Right lobe of liver (tissue), 6 donors: Measurements from ENCODE around the gene PAF1. TPM values are rescaled to one million over a fixed set of nuclear protein-coding genes. Genes with fewer than 3 reads are reported as not detected.

Experiments used
- ATAC-seq, 4 donors: fragments of 200-7000 bp; cut with Tn5 transposase; one replicate each; pipeline ENCODE4 v1.9.1; 2020; ENCODE audit warnings: mild to moderate bottlenecking in 4 of 4, moderate library complexity in 4 of 4
- DNase-seq, 3 donors: peaks; one replicate each; pipeline ENCODE4 v3.0.0-alpha.2; 2020
- H3K27ac ChIP-seq, 3 donors: fragments of 200-600 bp; one replicate each; pipeline ENCODE4 v1.8.0; 2022
- H3K27me3 ChIP-seq, 2 donors: fragments of 200-600 bp; one replicate each; pipeline ENCODE4 v1.8.0; 2022
- H3K36me3 ChIP-seq, 4 donors: fragments of 200-600 bp; sonication (generic) in 1 of 4; one replicate each; pipeline versions ENCODE4 v1.5.1 to v1.8.0; 2017 to 2022; ENCODE audit warnings: control low read depth in 1 of 4
- H3K4me1 ChIP-seq, 4 donors: fragments of 200-600 bp; sonication (generic) in 1 of 4; one replicate each; pipeline versions ENCODE4 v1.5.1 to v1.8.0; 2017 to 2022; ENCODE audit warnings: control low read depth in 1 of 4
- H3K4me3 ChIP-seq, 3 donors: fragments of 200-600 bp; one replicate each; pipeline ENCODE4 v1.8.0; 2022
- H3K9me3 ChIP-seq, 4 donors: fragments of 200-600 bp; sonication (generic) in 1 of 4; one replicate each; pipeline versions ENCODE4 v1.5.1 to v1.8.0; 2017 to 2022; ENCODE audit warnings: control low read depth in 1 of 4
- POLR2A ChIP-seq: fragments of 450-650 bp; IDR thresholded peaks from one replicate; pipeline ENCODE4 v1.6.1; 2017; ENCODE audit warnings: antibody characterized with exemption, mild to moderate bottlenecking
- WGBS: methylation state at CpG from one replicate; pipeline ENCODE4 v1.1.6; 2018; ENCODE audit warnings: low coverage, low lambda C conversion rate; ENCODE audit not compliant: insufficient coverage; ENCODE audit errors: missing lambda C conversion rate; 5-methylcytosine and 5-hydroxymethylcytosine counted together
- intact Hi-C, 2 donors: fragments of 100-400 bp; cut with DNase I; formaldehyde crosslinking; loops; one replicate each; pipeline versions ENCODE4 v1.11.2 to v1.14.1; 2022
- total RNA-seq, 6 experiments: library from RNA; depleted of rRNA in 2 of 6; stranded (reverse); fragments of >200 nt in 2 of 6; fragmentation: NEBNext Ultra II Directional in 3 of 6; extraction: Animal tissue kit (Norgen Biotek cat#: 25700) in 3 of 6; gene quantifications; one replicate each; pipeline versions ENCODE4 v1.1.0 to v1.2.4, GENCODE V29; 2016 to 2023
- TF ChIP-seq, protein P1 (sequence below), 4 donors: fragments of 200-600 bp in 3 of 4; fragments of 450-650 bp in 1 of 4; IDR thresholded peaks; one replicate each; pipeline versions ENCODE4 v1.5.1 to v1.8.0; 2016 to 2022; ENCODE audit warnings: antibody characterized with exemption in 4 of 4, mild to moderate bottlenecking in 2 of 4
- donor health status: DM: no; HTN: yes; CAD: no.
- donor health status: DM: no; HTN: no; CAD: no.
- donor health status: DM: no; HTN: no; CAD: no.
- donor health status: DM: no; HTN: yes; CAD: no.
- donor health status: DM: no; HTN: yes; CAD: no.

Gene PAF1
- total RNA-seq, 6 experiments from 2014 or later, result 18.6 to 34.9 (median 24.8) TPM

DNA sequence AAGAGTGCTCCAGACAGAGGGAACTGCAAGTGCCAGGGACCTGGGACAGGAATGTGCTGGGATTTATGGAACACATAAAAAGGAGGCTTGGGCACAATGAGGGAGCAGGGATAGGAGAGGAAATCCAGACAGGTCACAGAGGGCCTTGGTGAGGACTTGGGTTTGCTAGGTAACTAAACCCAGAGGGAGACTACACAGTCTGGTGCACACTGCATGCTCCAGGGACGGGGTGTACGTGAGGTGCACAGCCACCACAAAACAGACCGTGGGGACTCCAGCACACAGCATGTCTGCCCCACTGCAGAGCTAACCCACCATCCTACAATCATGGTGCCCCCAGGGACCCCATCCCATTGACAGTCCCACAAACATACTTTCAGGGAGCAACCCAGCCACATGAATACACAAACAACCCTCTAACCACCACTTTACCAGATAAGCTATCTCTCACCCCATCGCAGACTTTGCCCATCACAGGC is 10.2 kb upstream of the PAF1 start:
- Histone ChIP-seq H3K4me1 (peaks cover 0 to 73% (median 28%) of the 10 kb centered on the region in 4 donors), H3K27me3 (no peaks in the 10 kb centered on the region)
- intact Hi-C loops, result no loop called here

DNA sequence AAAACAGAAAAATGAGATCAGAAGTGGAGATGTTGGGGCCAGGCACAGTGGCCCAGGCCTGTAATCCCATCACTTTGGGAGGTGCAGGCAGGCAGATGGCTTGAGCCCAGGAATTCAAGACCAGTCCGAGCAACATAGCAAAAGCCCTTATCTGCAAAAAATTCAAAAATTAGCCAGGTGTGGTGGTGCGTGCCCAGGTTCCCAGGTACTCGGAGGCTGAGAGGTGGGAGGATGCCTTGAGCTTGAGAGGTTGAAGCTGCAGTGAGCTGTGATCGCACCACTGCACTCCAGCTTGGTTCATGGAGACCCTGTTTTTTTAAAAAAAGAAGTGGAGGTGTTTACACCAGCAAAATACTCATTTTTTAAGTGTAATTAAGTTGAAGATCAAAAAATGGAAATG is 9.2 kb upstream of the PAF1 start:
- DNase-seq (no peak), ATAC-seq (no peak)
- TF ChIP-seq POLR2A, result no peak
- TF ChIP-seq, protein P1, sequence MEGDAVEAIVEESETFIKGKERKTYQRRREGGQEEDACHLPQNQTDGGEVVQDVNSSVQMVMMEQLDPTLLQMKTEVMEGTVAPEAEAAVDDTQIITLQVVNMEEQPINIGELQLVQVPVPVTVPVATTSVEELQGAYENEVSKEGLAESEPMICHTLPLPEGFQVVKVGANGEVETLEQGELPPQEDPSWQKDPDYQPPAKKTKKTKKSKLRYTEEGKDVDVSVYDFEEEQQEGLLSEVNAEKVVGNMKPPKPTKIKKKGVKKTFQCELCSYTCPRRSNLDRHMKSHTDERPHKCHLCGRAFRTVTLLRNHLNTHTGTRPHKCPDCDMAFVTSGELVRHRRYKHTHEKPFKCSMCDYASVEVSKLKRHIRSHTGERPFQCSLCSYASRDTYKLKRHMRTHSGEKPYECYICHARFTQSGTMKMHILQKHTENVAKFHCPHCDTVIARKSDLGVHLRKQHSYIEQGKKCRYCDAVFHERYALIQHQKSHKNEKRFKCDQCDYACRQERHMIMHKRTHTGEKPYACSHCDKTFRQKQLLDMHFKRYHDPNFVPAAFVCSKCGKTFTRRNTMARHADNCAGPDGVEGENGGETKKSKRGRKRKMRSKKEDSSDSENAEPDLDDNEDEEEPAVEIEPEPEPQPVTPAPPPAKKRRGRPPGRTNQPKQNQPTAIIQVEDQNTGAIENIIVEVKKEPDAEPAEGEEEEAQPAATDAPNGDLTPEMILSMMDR (IDR thresholded peaks at IDR 0.05), result no peak
- Histone ChIP-seq H3K36me3 (no peaks in the 10 kb centered on the region), H3K9me3 (no peaks in the 10 kb centered on the region), H3K4me1 (peaks cover 0 to 66% (median 25%) of the 10 kb centered on the region in 4 donors), H3K4me3 (no peak overlapping the region), H3K27me3 (no peaks in the 10 kb centered on the region), H3K27ac (peak overlapping the region; percentile 65 to 99 (median 95))
- intact Hi-C loops, result no loop called here
- 89% methylated on average over 4 of the region's 4 CpGs for WGBS

More for the DNA sequence above, 10.2 kb upstream of the PAF1 start:
- DNase-seq (peak in 1 of 3 donors; percentile 58), ATAC-seq (no peak)
- WGBS, result 23% methylated on average over 4 of the region's 4 CpGs
- TF ChIP-seq, protein P1 (IDR thresholded peaks at IDR 0.05), result no peak
- TF ChIP-seq POLR2A, result no peak
- Histone ChIP-seq H3K9me3 (no peaks in the 10 kb centered on the region), H3K27ac (peak overlapping the region; percentile 95 to 99 (median 98)), H3K36me3 (no peaks in the 10 kb centered on the region), H3K4me3 (peak overlapping the region in 1 of 3 donors; percentile 18)

DNA sequence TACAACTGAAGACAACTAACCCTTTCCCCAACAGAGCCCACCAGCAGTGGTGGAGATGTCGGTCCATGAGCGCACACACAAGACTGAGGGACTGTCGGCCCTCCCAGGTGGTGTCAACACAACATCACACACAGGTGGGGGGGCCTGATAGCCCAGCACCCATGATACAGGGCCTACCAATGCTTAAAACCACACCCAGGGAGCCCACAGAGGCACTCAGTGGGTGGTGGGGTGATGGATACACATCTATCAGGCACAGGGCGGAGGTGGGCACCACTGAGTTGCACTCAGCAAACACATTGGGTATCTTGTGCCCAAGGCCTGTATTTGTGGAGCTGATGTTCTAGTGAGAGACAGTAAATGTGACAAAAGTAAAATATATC is 8.8 kb upstream of the PAF1 start:
- intact Hi-C loops, result no loop called here
- TF ChIP-seq POLR2A, result no peak
- TF ChIP-seq, protein P1 (IDR thresholded peaks at IDR 0.05), result no peak
- H3K27ac ChIP-seq, result peak overlapping the region; percentile 65 to 99 (median 95)
- ATAC-seq, result no peak
- H3K36me3 ChIP-seq, result no peaks in the 10 kb centered on the region
- 93% methylated on average over 4 of the region's 4 CpGs for WGBS
- no peak overlapping the region for H3K4me3 ChIP-seq
- no peak for DNase-seq
- H3K4me1 ChIP-seq, result peaks cover 0 to 66% (median 25%) of the 10 kb centered on the region in 4 donors
- no peaks in the 10 kb centered on the region for H3K27me3 ChIP-seq
- no peaks in the 10 kb centered on the region for H3K9me3 ChIP-seq

DNA sequence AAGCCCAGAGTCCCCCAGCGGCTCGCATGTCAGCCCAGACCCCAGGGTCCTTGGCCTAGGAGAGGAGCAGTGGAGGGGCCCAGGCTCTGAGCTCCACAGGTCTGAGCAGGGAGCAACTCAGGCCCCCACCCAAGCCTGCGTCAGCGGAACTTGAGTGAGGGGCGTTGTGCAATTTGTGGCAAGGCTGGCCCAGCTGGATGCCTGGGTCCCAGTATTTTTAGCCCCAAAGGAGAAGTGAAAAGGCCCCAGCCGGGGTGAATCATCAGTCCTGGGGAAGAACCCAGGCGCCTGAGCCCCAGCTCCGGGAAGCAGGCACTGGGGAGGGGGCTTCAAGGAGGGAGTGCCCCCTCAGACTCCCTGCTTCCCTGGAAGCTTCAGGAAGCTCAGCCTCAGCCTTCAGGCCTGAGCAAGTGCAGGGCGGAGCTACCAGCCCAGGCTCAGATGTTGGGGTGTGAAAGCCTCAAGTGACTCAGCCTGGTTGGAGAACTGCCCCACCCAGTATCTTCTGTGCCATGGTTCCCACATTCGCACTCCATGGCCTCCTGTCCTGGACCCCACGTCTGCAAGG is 7.5 kb upstream of the PAF1 start:
- peak; percentile 1 for TF ChIP-seq POLR2A
- TF ChIP-seq, protein P1 (IDR thresholded peaks at IDR 0.05), result no peak
- intact Hi-C loops, result no loop called here

More for the DNA sequence above, 7.5 kb upstream of the PAF1 start:
- DNase-seq (peak; percentile 80 to 88 (median 80)), ATAC-seq (peak; percentile 1 to 4 (median 1))
- Histone ChIP-seq H3K4me3 (peak overlapping the region in 2 of 3 donors; percentile 1 to 6), H3K27me3 (no peaks in the 10 kb centered on the region), H3K9me3 (no peaks in the 10 kb centered on the region), H3K4me1 (peaks cover 0 to 60% (median 25%) of the 10 kb centered on the region in 4 donors), H3K27ac (peak overlapping the region; percentile 95 to 99 (median 96)), H3K36me3 (peaks cover 0 to 9% (median 0%) of the 10 kb centered on the region in 4 donors)
- WGBS, result 26% methylated on average over 4 of the region's 11 CpGs
